PC-9 (cell line): Measurements from ENCODE around the gene PLTP.

Experiments
- EZH2 ChIP-seq: fragments of 200-600 bp; sonication (generic); IDR thresholded peaks from 2 replicates; pipeline ENCODE4 v1.8.0; 2017; ENCODE audit warnings: antibody characterized with exemption, low read depth
- TF ChIP-seq, protein P1 (sequence below): fragments of 200-600 bp; sonication (generic); conservative IDR thresholded peaks from 2 replicates; pipeline ENCODE4 v1.6.1; 2017; ENCODE audit warnings: mixed run types, antibody characterized with exemption, mild to moderate bottlenecking, moderate library complexity

DNA sequence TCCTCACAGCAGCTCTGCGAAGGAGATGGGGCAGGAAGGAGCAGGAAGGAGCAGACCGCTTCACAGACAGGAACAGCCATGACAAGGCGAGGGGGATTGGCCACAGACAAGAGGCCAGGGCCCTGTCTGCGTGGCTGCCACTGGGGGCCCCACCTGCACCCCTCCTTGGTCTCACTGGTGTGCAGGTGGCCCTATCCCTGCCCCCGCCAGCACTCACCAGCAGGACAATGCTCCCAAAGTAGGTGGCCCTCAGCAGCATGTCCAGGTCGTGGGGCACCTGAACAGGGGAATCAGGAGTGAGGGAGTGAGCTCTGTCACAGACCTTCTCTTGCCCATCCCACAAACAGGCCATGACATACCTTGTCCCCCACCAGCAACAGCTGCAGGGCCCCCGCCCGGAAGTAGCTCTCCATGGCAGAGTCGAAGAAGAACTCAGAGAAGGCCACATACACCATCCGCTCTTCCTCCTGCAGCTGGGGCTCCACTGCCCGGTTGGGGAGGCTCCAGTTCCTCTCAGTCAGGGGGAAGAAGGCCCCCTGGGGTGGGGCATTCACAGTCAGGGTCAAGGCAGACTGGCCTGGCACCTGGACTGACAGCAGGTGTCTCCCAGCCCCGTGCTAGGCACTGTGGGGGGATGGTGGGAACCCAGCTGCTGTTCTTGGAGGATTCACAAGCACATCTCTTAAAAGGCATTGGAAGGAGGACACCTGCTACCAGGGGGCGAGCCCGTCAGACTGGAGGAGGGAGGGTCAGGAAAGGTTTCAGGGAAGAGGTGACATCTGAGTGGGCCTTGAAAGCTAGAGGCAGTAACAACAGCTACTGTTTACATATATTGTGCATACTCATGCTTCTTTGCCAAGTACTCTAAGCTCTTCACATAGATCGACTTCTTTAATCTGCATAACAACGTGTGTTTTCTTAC lies 7.1 kb downstream of the PLTP start:
- TF ChIP-seq, protein P1, sequence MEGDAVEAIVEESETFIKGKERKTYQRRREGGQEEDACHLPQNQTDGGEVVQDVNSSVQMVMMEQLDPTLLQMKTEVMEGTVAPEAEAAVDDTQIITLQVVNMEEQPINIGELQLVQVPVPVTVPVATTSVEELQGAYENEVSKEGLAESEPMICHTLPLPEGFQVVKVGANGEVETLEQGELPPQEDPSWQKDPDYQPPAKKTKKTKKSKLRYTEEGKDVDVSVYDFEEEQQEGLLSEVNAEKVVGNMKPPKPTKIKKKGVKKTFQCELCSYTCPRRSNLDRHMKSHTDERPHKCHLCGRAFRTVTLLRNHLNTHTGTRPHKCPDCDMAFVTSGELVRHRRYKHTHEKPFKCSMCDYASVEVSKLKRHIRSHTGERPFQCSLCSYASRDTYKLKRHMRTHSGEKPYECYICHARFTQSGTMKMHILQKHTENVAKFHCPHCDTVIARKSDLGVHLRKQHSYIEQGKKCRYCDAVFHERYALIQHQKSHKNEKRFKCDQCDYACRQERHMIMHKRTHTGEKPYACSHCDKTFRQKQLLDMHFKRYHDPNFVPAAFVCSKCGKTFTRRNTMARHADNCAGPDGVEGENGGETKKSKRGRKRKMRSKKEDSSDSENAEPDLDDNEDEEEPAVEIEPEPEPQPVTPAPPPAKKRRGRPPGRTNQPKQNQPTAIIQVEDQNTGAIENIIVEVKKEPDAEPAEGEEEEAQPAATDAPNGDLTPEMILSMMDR, result no peak
- TF ChIP-seq EZH2, result no peak
